ENCODE data around the gene C19orf53.

Gene C19orf53

GRCh38 chr19:13817615-13818371, 43.5 kb downstream of the C19orf53 start:
- DNase-seq (ENCODE audit: low read depth), result no peak
- H3K4me3 ChIP-seq (ENCODE audit: low read depth, low read length), result no peak overlapping the region
- TF ChIP-seq CTCF (IDR thresholded peaks at IDR 0.05; ENCODE audit: low read depth, low read length, missing control alignments), result no peak

- no peak for TF ChIP-seq CTCF (IDR thresholded peaks at IDR 0.05; ENCODE audit: low read depth, low read length, missing control alignments)
- no peak for DNase-seq (ENCODE audit: low read depth)
These were observed 45.0 kb downstream of the C19orf53 start for GRCh38 chr19:13819238-13819637.

GRCh38 chr19:13821292-13821691, 47.0 kb downstream of the C19orf53 start:
- H3K4me3 ChIP-seq (ENCODE audit: low read depth, low read length), result no peak overlapping the region
- no peak for DNase-seq (ENCODE audit: low read depth)
- no peak for TF ChIP-seq CTCF (IDR thresholded peaks at IDR 0.05; ENCODE audit: low read depth, low read length, missing control alignments)

More at GRCh38 chr19:13819238-13819637, 45.0 kb downstream of the C19orf53 start:
- no peak overlapping the region for H3K4me3 ChIP-seq (ENCODE audit: low read depth, low read length)

- no peak for TF ChIP-seq CTCF (IDR thresholded peaks at IDR 0.05; ENCODE audit: low read depth, low read length, missing control alignments)
- no peak overlapping the region for H3K4me3 ChIP-seq (ENCODE audit: low read depth, low read length)
- no peak for DNase-seq (ENCODE audit: low read depth)
These were observed 49.0 kb downstream of the C19orf53 start for GRCh38 chr19:13823256-13823655.

GRCh38 chr19:13823901-13824300, 49.6 kb downstream of the C19orf53 start:
- DNase-seq (ENCODE audit: low read depth), result no peak
- TF ChIP-seq CTCF (IDR thresholded peaks at IDR 0.05; ENCODE audit: low read depth, low read length, missing control alignments), result no peak
- H3K4me3 ChIP-seq (ENCODE audit: low read depth, low read length), result no peak overlapping the region

- H3K4me3 ChIP-seq (ENCODE audit: low read depth, low read length), result no peak overlapping the region
- DNase-seq (ENCODE audit: low read depth), result no peak
- TF ChIP-seq CTCF (IDR thresholded peaks at IDR 0.05; ENCODE audit: low read depth, low read length, missing control alignments), result no peak
These were observed 50.4 kb downstream of the C19orf53 start for GRCh38 chr19:13824703-13825102.
